Measurements from ENCODE around the gene RECQL5. TPM values are rescaled to one million over a fixed set of nuclear protein-coding genes. Genes with fewer than 3 reads are reported as not detected.

RECQL5 gene
- polyA plus RNA-seq, 2 of the 4 experiments (the other 2 are of a cell fraction) = 22.7 to 39.9 TPM

DNA sequence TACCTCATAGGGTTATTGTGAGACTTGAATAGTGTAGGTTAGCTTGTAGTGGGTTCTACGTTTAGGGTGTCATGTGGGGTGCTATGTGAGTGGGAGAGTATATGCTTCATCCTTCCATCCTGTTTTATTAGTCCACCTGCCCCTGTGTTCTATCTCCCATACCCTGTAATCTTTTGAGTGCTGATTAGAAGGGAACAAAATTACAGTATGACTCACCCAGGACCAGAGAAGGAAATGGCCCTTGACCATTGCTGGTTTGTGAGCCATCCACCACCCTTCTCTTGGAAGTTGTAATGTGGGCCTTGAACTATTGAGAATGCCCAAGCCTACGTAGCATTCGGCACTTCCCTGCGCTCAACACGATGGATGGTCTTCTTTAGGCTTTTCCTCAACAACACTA, 17.3 kb upstream of the RECQL5 start:
- CTCF ChIA-PET = interaction anchor here (0.6 to 19.2 kb wide), 9 partner anchors 9 to 92 kb away, joined by 3 to 148 read pairs (median 3); partner anchors contain the start of genes RECQL5, SAP30BP and SMIM5
- ATAC-seq (no peak), DNase-seq (ENCODE audit: low read depth in 1 of 2, low spot score in 1 of 2) (no peak), FAIRE-seq (no peak)
- 92% methylated on average over 5 of the region's 5 CpGs for WGBS (ENCODE audit: missing lambda C conversion rate)
- POLR2A ChIA-PET = interaction anchor here (0.6 to 1.7 kb wide), 4 partner anchors 9 to 228 kb away, joined by 3 to 11 read pairs (median 4); partner anchors contain the start of gene TMEM94
- peak overlapping the region; percentile 86 to 93 for H3K27ac ChIP-seq
- H3K4me1 ChIP-seq = peaks cover 95% of the 10 kb centered on the region
- H3K4me3 ChIP-seq = no peak overlapping the region
- peak overlapping the region; percentile 64 for H3K4me2 ChIP-seq
- TF ChIP-seq FOSL2 (IDR thresholded peaks at IDR 0.05) (no peak), FOSL2 (CRISPR knock-in tag; IDR thresholded peaks at IDR 0.05) (peak; percentile 72), EHF (CRISPR knock-in tag; IDR thresholded peaks at IDR 0.05) (no peak), HOXA7 (CRISPR knock-in tag; IDR thresholded peaks at IDR 0.05) (no peak), MAZ (IDR thresholded peaks at IDR 0.05; ENCODE audit: borderline replicate concordance, low read depth, low read length) (no peak), HDAC2 (IDR thresholded peaks at IDR 0.05) (no peak)
- H3K9me3 ChIP-seq = no peaks in the 10 kb centered on the region

DNA sequence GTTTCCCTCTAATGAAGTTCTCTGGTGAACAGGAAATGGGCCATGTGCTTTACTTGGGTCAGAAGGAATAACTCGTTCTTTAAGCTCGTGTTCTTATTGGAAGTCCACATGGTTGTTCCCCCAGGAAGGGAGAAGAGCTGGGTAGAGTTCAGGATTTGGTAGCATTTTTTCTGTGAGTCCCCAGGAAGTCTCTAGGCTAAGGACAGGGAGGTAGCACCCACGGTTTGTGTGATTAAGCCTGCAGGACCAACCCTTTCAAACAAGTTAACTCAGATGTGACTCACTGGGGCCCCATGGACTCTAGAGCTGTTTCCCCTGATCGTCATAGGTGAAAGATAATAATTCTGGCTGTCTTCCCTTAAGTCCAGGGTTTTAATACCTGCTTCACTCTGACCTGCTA, 16.6 kb upstream of the RECQL5 start:
- Histone ChIP-seq H3K4me2 (peak overlapping the region; percentile 64), H3K4me1 (peaks cover 95% of the 10 kb centered on the region), H3K27ac (peak overlapping the region; percentile 86 to 93), H3K4me3 (no peak overlapping the region), H3K9me3 (no peaks in the 10 kb centered on the region)
- TF ChIP-seq MYC (IDR thresholded peaks at IDR 0.05; ENCODE audit: borderline replicate concordance, low read length) = 0 out of 2 replicates have a peak, but pooled peaks have one; percentile 34
- TF ChIP-seq HOXA7 (CRISPR knock-in tag; IDR thresholded peaks at IDR 0.05) = 0 out of 2 replicates have a peak, but pooled peaks have one; percentile 72
- TF ChIP-seq RFX5 (IDR thresholded peaks at IDR 0.05) = no peak
- no peak for TF ChIP-seq EHF (CRISPR knock-in tag; IDR thresholded peaks at IDR 0.05)
- TF ChIP-seq CEBPB (IDR thresholded peaks at IDR 0.05) = no peak
- 0 out of 5 replicates have a peak, but pooled peaks of 1 of the 2 experiments have one; percentile 16 for TF ChIP-seq JUN (IDR thresholded peaks at IDR 0.05)
- TF ChIP-seq HDAC2 (IDR thresholded peaks at IDR 0.05) = no peak
- TF ChIP-seq, protein P1, sequence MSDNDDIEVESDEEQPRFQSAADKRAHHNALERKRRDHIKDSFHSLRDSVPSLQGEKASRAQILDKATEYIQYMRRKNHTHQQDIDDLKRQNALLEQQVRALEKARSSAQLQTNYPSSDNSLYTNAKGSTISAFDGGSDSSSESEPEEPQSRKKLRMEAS (IDR thresholded peaks at IDR 0.05) = peak; percentile 70
- 0 out of 2 replicates have a peak, but pooled peaks have one; percentile 15 for TF ChIP-seq HOXB5 (CRISPR knock-in tag; IDR thresholded peaks at IDR 0.05)
- TF ChIP-seq, protein P2, sequence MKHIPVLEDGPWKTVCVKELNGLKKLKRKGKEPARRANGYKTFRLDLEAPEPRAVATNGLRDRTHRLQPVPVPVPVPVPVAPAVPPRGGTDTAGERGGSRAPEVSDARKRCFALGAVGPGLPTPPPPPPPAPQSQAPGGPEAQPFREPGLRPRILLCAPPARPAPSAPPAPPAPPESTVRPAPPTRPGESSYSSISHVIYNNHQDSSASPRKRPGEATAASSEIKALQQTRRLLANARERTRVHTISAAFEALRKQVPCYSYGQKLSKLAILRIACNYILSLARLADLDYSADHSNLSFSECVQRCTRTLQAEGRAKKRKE (CRISPR knock-in tag; IDR thresholded peaks at IDR 0.05; ENCODE audit: low read depth) = no peak
- TF ChIP-seq RAD21 (conservative IDR thresholded peaks at IDR 0.05 in 1 of 2, IDR thresholded peaks at IDR 0.05 in 1 of 2) = peak in 1 of 2 experiments; percentile 19; a peak in 1 of 5 replicates
- TF ChIP-seq FOSL2 (IDR thresholded peaks at IDR 0.05) = no peak
- peak; percentile 78 for TF ChIP-seq FOSL2 (CRISPR knock-in tag; IDR thresholded peaks at IDR 0.05)
- no peak for TF ChIP-seq ESRRA (IDR thresholded peaks at IDR 0.05; ENCODE audit: borderline replicate concordance, low read length)
- 0 out of 2 replicates have a peak, but pooled peaks have one; percentile 18 for TF ChIP-seq ZNF302 (CRISPR knock-in tag; IDR thresholded peaks at IDR 0.05)
- CTCF ChIA-PET = interaction anchor here (0.7 to 19.2 kb wide), 12 partner anchors 9 to 211 kb away, joined by 3 to 148 read pairs (median 3); partner anchors contain the start of genes RECQL5, SAP30BP and SMIM5
- FAIRE-seq = no peak
- POLR2A ChIA-PET = interaction anchor here (0.6 to 1.7 kb wide), 5 partner anchors 10 to 227 kb away, joined by 3 to 11 read pairs (median 3); partner anchors contain the start of gene TMEM94
- peak; percentile 80 to 81 for DNase-seq (ENCODE audit: low read depth in 1 of 2, low spot score in 1 of 2)
- peak; percentile 62 to 72; a peak in 4 of 6 replicates for ATAC-seq
- 19% methylated on average over 4 of the region's 4 CpGs for WGBS (ENCODE audit: missing lambda C conversion rate)

DNA sequence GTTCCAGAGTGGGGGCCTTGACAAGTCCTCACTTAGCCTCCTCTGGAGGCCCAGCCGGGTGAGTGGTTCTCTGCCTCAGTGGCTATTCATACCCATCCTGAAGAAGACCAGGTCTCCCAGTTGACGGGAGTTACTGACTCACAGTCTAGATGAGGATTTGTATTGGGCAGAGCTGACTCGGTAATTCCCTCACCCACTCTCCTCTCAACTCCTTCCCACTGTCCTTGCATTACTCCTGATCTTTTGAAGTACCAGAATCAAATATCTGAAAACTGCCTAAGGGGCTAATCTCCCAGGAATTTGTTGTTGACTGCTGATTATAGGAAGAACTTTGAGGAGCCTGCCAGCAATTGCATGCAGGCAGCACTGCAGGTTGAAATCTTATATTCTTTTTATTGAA, 14.3 kb upstream of the RECQL5 start:
- ChIA-PET POLR2A (interaction anchor here (1.2 to 1.7 kb wide), 2 partner anchors 67 to 99 kb away, joined by 3 to 6 read pairs; no protein-coding TSS in a partner anchor), CTCF (interaction anchor here (0.7 to 19.2 kb wide), 4 partner anchors 7 to 60 kb away, joined by 3 to 148 read pairs (median 10); partner anchors contain the start of gene SMIM5)
- Histone ChIP-seq H3K4me2 (peak overlapping the region; percentile 63), H3K27ac (peak overlapping the region; percentile 75 to 93), H3K9me3 (no peaks in the 10 kb centered on the region), H3K4me1 (peaks cover 85% of the 10 kb centered on the region), H3K4me3 (no peak overlapping the region)
- peak; percentile 10 to 12; a peak in 2 of 6 replicates for ATAC-seq
- no peak for FAIRE-seq
- TF ChIP-seq JUN (IDR thresholded peaks at IDR 0.05) (no peak), SMC3 (IDR thresholded peaks at IDR 0.05) (0 out of 3 replicates have a peak, but pooled peaks have one; percentile 16), MYC (IDR thresholded peaks at IDR 0.05; ENCODE audit: borderline replicate concordance, low read length) (no peak)
- WGBS (ENCODE audit: missing lambda C conversion rate) = 37% methylated on average over 3 of the region's 3 CpGs
- DNase-seq (ENCODE audit: low read depth in 1 of 2, low spot score in 1 of 2) = no peak

All from A549 (cell line).